Activated T-helper 1 cell treated with anti-CD3 and anti-CD28 coated beads, Interleukin-12 subunit alpha, Interleukin-12 subunit beta, Interleukin-2, Interleukin-4 antibody, amounts not matched to agents 30 ng/mL and 10 ng/mL and 1 ng/mL, durations not matched to agents 14 hours and 24 hours and 36 hours (primary cell): ENCODE measurements around the gene B3GALT6. TPM values are rescaled to one million over a fixed set of nuclear protein-coding genes. Genes with fewer than 3 reads are reported as not detected.

Experiments
- DNase-seq: peaks from one replicate; pipeline ENCODE4 v3.0.0; 2021; ENCODE audit warnings: low spot score
- H3K27ac Mint-ChIP-seq: one replicate; pipeline ENCODE4 v1.8.0; 2021; ENCODE audit warnings: mild to moderate bottlenecking, mixed read lengths
- H3K27me3 Mint-ChIP-seq: one replicate; pipeline ENCODE4 v1.8.0; 2022; ENCODE audit warnings: mild to moderate bottlenecking, moderate library complexity, mixed read lengths; ENCODE audit not compliant: insufficient read depth
- H3K36me3 Mint-ChIP-seq: one replicate; pipeline ENCODE4 v1.8.0; 2021; ENCODE audit warnings: low read depth, mixed read lengths
- H3K4me1 Mint-ChIP-seq: one replicate; pipeline ENCODE4 v1.8.0; 2021; ENCODE audit warnings: low read depth, mixed read lengths
- H3K4me3 Mint-ChIP-seq: one replicate; pipeline ENCODE4 v1.8.0; 2021; ENCODE audit warnings: mild to moderate bottlenecking, moderate library complexity, mixed read lengths
- H3K9me3 Mint-ChIP-seq: one replicate; pipeline ENCODE4 v1.8.0; 2021; ENCODE audit warnings: mixed read lengths
- intact Hi-C: fragments of 100-400 bp; cut with micrococcal nuclease; formaldehyde crosslinking; loops from one replicate; pipeline ENCODE4 v1.15.1; 2024
- total RNA-seq: library from RNA; stranded (reverse); gene quantifications from 2 replicates; pipeline ENCODE4 v1.2.3, GENCODE V29; 2022

B3GALT6 gene
- total RNA-seq, 1 donor from 2014 or later: 45.9 TPM

DNA sequence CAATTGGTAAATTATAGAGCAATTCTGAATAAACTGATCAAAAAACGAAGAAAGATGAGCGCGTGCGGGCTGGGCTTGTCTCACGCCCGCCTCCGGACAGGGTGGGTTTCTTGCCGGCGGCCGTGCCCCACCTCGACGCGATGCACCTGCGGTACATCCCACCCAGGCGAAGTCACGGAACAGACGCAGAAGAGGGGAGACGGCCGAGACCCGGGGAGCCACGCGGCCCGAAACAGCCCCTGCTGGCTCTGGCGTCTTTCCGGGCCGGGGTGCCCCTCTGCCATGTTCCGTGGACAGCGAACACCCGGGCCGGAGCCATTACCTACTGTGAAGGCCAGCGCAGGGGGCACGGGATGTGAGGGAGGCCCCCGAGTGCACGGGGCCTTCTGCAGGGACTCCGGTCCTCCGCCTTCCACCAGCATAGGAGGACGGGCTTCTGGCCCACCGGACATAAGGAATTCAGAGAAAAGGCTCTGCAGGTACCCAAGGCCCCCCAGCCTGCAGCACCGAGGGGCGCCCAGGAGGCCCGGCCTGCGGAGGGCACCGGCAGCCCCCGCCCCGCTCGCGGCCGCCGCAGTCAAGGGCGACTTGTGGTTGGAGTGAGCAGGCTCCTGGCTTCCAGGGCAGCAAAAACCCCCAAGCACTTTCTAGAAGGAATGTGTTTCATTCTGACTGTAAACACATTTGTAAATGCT lies 22.1 kb downstream of the B3GALT6 start:
- Mint-ChIP-seq H3K36me3 (peaks cover 27% of the 10 kb centered on the region), H3K4me1 (peaks cover 14% of the 10 kb centered on the region), H3K27me3 (no peaks in the 10 kb centered on the region), H3K9me3 (no peaks in the 10 kb centered on the region), H3K27ac (no peak overlapping the region), H3K4me3 (no peak overlapping the region)
- DNase-seq: no peak
- intact Hi-C loops: loop anchor here (5.0 kb wide), 1 partner anchor 47 kb away; the partner anchor contains the start of gene TNFRSF18

DNA sequence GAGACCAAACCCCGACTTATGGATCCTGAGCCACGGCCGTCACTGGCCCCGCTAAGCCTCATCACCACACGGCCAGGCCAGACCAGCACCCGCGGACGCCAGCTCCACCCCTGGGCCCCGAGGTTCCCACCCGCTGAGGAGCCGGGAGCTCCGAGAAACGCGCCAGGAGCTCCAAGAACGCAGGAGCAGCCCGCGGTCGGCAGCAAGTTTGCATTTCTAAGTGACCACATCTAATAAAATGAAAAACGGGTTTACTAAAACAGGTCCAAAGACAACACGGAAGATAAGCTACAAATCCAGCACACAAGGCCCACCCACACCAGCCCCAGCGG lies 22.6 kb downstream of the B3GALT6 start:
- Mint-ChIP-seq H3K4me1 (peaks cover 12% of the 10 kb centered on the region), H3K9me3 (no peaks in the 10 kb centered on the region), H3K27me3 (no peaks in the 10 kb centered on the region), H3K36me3 (peaks cover 30% of the 10 kb centered on the region), H3K27ac (no peak overlapping the region), H3K4me3 (no peak overlapping the region)
- intact Hi-C loops: loop anchor here (5.0 kb wide), 1 partner anchor 47 kb away; the partner anchor contains the start of gene TNFRSF18
- no peak for DNase-seq

DNA sequence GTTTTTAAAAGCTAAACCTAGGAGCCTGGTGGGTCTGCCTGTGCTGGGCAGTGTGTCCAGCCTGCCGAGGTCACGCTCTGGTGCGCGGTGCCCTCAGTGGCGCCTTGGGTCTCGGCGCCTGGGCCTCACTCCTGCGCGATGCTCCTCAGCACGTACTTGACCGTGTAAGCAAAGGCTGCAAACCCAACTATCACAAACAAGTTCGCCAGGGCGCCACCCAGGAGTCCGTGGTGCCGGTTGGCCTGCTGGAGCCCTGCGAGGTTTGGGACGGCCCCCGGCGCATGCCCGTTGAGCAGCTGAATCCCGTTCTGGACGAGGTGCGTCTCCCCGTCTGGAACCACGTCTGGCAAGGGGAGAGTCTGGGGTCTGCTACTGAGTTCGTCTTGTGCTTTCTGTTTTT lies 23.0 kb downstream of the B3GALT6 start:
- intact Hi-C loops: no loop called here
- peaks cover 35% of the 10 kb centered on the region for H3K36me3 Mint-ChIP-seq
- H3K27me3 Mint-ChIP-seq: no peaks in the 10 kb centered on the region
- H3K27ac Mint-ChIP-seq: no peak overlapping the region
- peaks cover 12% of the 10 kb centered on the region for H3K4me1 Mint-ChIP-seq
- DNase-seq: no peak
- no peaks in the 10 kb centered on the region for H3K9me3 Mint-ChIP-seq
- H3K4me3 Mint-ChIP-seq: no peak overlapping the region

DNA sequence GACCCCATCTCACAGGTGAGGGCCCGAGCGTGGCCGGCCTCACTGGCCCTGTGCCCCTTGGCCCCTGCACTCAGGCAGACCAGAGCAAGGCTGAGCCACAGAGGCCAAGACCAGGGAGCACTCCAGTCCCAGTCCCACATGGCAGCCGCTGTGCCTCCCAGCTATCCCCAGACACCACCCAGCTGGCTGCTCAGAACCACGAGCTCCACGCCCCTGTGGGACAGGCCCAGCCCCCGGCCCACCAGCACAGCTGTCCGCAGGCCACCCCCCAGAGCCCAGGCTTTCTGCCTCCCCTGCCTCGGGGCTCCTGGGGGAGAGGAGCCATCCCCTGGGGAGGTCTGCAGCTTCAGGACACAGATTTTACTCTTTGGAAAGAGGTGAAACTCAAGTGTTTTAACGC lies 23.6 kb downstream of the B3GALT6 start:
- peaks cover 11% of the 10 kb centered on the region for H3K4me1 Mint-ChIP-seq
- H3K27me3 Mint-ChIP-seq: no peaks in the 10 kb centered on the region
- no peak for DNase-seq
- intact Hi-C loops: no loop called here
- no peak overlapping the region for H3K4me3 Mint-ChIP-seq
- no peak overlapping the region for H3K27ac Mint-ChIP-seq
- no peaks in the 10 kb centered on the region for H3K9me3 Mint-ChIP-seq
- peaks cover 35% of the 10 kb centered on the region for H3K36me3 Mint-ChIP-seq

DNA sequence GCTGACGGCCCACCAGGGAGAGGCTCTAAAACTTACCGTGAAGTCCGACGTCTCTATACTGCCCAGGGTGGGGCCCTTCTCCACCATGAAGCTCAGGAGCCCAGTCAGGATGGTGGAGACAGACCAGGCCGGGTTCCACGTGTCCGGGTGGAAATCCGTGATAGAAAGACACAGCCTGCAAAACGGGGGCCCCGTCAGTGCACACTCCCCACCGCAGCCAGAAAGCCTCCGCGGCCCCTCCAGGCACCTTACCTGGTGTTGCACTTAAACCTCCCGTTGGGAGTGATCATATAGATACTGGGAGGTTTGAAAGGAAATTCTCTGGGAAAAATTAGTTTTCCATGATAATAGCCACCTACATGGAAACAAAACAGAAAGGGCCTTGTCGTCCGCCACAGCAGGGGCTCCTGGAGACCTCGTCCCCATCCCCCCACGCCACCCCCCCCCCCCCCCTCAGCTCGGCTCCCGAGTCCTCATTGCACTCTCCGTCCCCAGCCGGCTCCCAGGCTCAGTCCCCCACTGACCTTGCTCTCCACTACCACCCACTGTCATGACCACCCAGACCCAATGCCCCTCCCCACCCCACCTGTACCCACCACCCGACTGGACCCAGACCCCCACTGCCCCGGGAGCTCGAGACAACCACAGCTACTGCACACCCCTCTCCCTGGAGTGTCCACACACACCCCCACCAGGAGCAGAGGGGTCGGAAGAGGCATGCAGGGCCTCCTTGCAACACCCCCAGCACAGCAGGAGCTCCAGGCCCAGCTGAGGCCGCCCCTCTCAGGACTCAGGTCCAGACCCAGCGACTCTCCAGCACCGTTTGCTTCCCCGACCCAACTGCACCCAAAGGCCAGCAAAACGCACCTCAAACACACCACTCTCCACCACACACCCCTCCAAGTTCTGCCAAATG lies 25.2 kb downstream of the B3GALT6 start:
- intact Hi-C loops: no loop called here
- Mint-ChIP-seq H3K36me3 (peaks cover 37% of the 10 kb centered on the region), H3K4me3 (no peak overlapping the region), H3K9me3 (no peaks in the 10 kb centered on the region), H3K4me1 (peaks cover 11% of the 10 kb centered on the region), H3K27me3 (no peaks in the 10 kb centered on the region), H3K27ac (no peak overlapping the region)
- no peak for DNase-seq

DNA sequence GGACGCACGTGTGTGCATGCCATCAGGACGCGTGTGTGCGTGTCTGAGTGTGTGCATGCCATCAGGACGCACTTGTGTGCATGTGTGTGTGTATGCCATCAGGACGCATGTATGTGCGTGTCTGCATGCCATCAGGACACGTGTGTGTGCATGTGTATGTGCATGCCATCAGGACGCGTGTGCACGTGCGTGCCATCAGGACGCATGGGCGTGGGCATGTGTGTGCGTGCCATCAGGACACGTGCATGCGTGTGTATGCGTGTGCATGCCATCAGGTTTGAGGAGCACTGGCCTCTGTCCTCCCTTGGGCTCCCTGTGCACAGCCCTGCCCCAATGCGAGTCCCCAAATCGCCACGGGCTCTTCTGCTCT lies 27.1 kb downstream of the B3GALT6 start:
- H3K4me3 Mint-ChIP-seq: no peak overlapping the region
- intact Hi-C loops: no loop called here
- no peak overlapping the region for H3K27ac Mint-ChIP-seq
- H3K27me3 Mint-ChIP-seq: no peaks in the 10 kb centered on the region
- H3K36me3 Mint-ChIP-seq: peaks cover 33% of the 10 kb centered on the region
- H3K9me3 Mint-ChIP-seq: no peaks in the 10 kb centered on the region
- DNase-seq: no peak
- H3K4me1 Mint-ChIP-seq: peaks cover 11% of the 10 kb centered on the region

DNA sequence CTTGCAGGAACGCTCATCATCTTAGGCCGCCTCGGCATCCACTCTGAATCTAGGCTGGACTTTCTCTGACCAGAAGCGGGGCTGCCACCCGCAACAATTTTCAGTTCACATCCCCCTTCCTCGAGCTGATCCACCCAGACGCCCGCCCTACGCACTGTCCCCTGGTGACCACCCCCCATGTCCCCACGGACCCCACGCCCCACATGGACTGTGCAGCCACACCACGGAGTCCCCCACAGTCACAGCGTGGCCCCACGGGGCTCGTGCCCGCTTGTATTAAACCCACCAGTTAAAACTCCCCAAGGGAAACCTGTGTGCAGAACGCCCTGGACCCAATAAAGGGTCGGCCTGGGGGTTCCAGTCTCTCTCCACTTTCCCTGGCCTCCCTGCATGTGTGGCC lies 27.5 kb downstream of the B3GALT6 start:
- peaks cover 11% of the 10 kb centered on the region for H3K4me1 Mint-ChIP-seq
- no peak for DNase-seq
- no peak overlapping the region for H3K4me3 Mint-ChIP-seq
- intact Hi-C loops: no loop called here
- H3K36me3 Mint-ChIP-seq: peaks cover 33% of the 10 kb centered on the region
- H3K9me3 Mint-ChIP-seq: no peaks in the 10 kb centered on the region
- H3K27ac Mint-ChIP-seq: no peak overlapping the region
- no peaks in the 10 kb centered on the region for H3K27me3 Mint-ChIP-seq

DNA sequence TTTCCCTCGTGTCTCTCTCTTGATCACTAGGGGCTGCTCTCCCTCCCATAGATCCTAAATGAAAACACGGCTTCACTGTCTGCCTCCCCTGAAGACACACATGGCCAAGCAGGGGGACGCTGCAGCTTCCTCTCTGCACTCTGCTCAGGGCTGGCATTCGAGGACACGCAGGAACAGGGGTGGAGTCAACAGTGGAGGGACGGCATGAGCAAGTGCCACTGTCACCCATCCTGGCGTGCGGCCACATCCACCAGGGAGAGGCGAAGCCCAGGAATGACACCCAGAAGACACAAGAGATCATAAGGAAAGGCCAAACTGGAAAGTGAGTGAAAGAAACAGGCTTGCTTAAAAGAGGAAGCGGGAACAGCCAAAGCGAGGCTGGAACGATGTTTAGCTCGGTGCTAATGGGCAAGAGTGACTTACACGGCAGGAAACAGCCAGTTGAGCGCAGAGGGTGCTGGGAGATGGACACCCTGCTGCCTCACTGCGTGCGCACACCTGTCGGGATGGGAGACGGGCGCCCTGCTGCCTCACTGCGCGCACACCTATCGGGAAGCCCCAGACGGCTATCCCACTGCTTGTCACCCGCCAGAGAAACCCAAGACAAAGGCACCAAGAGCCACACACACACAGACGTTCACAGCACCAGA lies 28.0 kb downstream of the B3GALT6 start:
- Mint-ChIP-seq H3K4me1 (peaks cover 11% of the 10 kb centered on the region), H3K27ac (no peak overlapping the region), H3K36me3 (peaks cover 37% of the 10 kb centered on the region), H3K27me3 (no peaks in the 10 kb centered on the region), H3K9me3 (no peaks in the 10 kb centered on the region), H3K4me3 (no peak overlapping the region)
- no peak for DNase-seq
- intact Hi-C loops: no loop called here

DNA sequence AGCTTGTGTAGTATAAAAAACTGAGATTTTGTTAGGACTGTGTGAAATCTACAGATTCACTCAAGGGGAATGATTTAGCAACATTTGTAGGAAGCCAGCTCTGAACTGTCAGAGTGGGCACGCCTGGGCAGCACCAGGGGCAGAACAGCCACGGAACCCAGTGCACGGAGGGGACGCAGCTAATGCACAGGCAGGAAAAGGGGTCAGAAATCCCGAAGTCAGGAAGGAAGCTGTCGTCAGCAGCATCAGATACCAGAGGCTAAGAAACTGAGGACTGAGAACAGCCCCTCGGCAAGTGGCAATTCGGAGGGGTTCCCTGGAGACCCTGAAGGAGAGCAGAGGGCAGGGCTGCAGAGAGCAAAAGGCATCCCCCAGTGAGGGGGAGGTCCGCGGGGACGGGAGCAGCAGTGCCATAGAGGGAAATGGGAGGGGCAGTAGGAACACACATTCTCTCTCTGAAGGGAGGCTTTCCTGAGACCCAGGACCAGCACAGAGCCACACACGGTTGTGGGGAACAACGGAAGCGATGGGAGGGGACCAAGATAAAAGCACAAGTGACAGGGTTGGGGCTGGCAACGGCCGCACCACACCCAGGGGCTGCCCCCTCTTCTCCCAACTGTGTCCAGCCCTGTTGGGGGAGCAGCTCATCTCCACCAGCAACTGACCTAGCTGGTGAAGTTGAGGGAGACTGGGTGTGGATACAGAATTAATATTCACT lies 29.0 kb downstream of the B3GALT6 start:
- Mint-ChIP-seq H3K4me3 (no peak overlapping the region), H3K36me3 (peaks cover 40% of the 10 kb centered on the region), H3K27ac (no peak overlapping the region), H3K27me3 (no peaks in the 10 kb centered on the region), H3K9me3 (no peaks in the 10 kb centered on the region), H3K4me1 (peaks cover 11% of the 10 kb centered on the region)
- DNase-seq: no peak
- intact Hi-C loops: no loop called here

DNA sequence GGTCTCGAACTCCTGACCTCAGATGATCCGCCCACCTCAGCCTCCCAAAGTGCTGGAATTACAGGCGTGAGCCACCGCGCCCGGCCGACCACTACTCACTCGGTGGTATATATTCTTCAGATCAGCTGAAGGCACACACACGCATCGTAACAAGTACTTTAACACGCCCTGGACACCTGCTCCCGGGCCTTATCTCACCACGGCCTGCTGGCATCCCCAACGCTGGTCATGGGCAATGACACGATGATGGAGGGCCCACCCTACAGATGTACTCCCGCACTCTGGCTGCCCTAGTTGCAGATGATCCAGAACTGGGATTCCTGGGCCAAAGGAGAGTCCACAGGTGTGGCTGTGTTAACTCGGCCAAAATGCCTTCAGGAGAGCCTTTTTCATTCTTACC lies 30.0 kb downstream of the B3GALT6 start:
- Mint-ChIP-seq H3K4me3 (no peak overlapping the region), H3K4me1 (peaks cover 11% of the 10 kb centered on the region), H3K36me3 (peaks cover 38% of the 10 kb centered on the region), H3K27me3 (no peaks in the 10 kb centered on the region), H3K9me3 (no peaks in the 10 kb centered on the region), H3K27ac (no peak overlapping the region)
- intact Hi-C loops: no loop called here
- DNase-seq: no peak

DNA sequence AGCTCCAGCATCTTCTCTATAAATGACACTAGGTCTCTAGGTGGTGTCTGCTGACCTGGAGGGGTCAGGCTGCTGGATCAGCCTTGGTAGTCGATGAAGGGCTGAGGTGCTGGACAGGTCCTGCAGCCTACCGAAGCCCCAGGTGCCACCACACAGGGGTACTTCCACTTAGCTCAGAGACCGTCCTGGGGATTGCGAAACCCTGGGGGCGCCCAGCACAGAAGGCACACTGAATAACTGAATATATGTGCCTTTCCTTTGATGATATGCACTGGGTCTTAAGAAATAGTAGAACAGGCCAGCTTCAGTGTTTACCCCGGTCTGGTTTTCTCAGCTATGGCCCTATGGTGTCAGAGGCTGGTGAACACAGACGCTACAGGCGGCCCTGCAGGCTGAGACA lies 30.7 kb downstream of the B3GALT6 start:
- Mint-ChIP-seq H3K27ac (no peak overlapping the region), H3K36me3 (peaks cover 37% of the 10 kb centered on the region), H3K4me1 (peaks cover 11% of the 10 kb centered on the region)

DNA sequence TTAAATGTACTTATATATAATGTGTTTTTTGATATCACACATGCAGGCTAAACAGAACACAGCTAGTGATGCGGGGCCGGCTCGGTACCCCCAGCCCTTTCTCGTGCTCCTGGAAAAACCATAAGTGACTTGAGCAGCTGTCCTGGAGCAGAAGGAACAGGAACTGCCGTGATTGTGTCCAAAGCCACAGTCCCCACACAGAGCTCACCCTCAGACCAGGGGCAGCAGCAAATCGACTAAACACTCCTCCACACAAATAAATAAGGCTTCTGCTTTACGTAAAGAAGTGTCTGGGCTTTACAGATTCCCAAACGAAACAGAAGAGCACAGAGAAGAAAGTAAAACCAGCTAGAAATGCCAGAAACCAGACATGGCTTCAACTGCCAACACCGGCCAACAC lies 32.0 kb downstream of the B3GALT6 start:
- Mint-ChIP-seq H3K9me3 (no peaks in the 10 kb centered on the region), H3K27ac (no peak overlapping the region), H3K36me3 (peaks cover 35% of the 10 kb centered on the region), H3K27me3 (no peaks in the 10 kb centered on the region), H3K4me1 (peaks cover 11% of the 10 kb centered on the region), H3K4me3 (no peak overlapping the region)
- intact Hi-C loops: loop anchor here (2.0 kb wide), 1 partner anchor 141 kb away; no protein-coding TSS in a partner anchor
- no peak for DNase-seq

More for the DNA sequence above, 30.7 kb downstream of the B3GALT6 start:
- H3K9me3 Mint-ChIP-seq: no peaks in the 10 kb centered on the region
- H3K27me3 Mint-ChIP-seq: no peaks in the 10 kb centered on the region
- intact Hi-C loops: no loop called here
- H3K4me3 Mint-ChIP-seq: no peak overlapping the region
- no peak for DNase-seq
